ENCODE data around the gene PTPRT.

The PTPRT gene

DNA sequence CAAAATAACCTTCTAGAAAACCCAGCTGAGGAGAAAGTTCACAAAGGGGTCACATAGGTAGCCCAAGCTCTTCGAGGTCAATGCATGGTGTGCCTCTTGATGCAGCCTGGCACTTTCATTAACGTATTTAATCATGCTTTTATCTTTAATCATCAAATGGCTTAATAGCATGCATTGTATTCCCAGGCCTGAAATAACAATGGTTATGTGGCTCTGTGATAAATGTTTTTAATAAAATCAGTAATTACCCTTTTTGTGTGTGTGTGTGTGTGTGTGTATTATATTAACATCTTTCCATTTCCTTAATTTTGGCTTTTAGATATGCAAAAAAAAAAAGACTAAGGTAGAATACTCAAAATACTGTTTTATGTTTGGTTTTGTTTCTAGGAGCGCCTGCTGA is 681.8 kb downstream of the PTPRT start:
- DNase-seq: no peak

DNA sequence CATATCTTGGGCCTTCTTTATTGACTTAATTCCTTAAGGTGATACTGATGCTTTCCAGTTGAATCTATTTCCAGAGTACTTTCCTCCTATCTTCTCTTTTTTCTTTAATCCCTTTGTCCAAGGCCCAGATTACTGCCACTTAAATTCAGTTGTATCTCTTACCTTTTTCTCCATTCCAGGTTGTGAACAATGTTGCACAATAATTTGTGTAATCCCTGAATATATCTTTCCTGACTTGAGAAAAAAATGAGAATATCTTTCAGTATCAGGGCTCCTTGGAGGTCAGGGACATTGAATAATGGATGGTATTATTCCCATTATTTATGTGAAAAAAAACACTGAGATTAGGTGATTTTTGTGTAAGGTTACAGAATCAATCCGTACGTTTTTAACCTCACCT is 683.3 kb downstream of the PTPRT start:
- DNase-seq: no peak

DNA sequence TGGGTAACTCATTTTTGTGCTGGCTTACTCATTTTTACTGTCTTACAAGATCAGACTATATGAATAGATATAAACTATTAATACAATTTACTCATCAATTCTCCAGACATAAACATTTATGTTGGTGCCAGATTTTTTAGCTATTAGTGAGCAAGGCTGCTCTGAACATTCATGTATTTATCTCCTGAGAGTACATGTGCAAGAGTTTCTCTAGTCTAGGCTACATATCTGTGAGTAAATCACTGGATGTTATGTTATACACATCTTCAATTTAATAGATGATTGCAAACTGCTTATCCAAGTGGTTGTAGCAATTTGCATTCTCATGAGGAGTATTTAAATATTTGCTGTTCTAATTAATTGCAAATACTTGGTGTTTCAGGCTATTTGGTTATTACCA is 687.1 kb downstream of the PTPRT start:
- no peak for DNase-seq

DNA sequence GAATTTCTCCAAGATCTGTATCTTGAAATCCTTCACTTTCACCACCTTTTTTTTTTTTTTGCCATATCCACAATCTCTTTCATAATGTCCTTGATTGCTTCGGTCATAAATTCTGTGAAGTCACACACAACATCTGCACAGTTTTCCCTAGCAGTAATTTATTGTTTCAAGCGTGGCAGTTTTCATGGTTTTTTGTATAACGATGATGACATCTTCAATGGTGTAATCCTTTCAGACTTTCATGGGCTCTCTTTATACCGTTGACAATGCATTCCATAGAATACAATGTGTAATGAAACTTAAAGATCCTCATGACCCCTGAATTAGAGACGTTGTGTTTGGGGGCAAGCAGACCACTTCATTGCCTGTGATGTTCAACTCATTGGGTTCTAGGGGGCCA is 693.1 kb downstream of the PTPRT start:
- DNase-seq: no peak

DNA sequence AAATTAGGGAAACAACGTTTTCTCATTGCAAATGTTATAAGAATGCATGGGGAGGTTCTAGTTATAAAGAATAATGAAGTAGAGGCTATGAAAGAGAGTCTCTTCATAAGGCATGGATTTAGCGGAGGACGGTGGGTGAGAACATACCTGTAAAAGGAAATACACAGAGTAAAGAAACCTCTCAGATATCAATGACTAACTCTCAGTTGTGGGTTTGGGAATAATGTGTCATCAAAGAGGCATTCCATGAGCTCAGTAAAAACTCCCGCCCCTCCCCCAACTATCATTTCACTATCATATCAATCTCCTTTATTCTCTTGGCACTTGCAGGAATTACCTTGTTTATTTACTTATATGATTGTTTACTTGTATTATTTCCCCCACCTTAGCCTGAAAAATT is 695.4 kb downstream of the PTPRT start:
- DNase-seq: no peak

DNA sequence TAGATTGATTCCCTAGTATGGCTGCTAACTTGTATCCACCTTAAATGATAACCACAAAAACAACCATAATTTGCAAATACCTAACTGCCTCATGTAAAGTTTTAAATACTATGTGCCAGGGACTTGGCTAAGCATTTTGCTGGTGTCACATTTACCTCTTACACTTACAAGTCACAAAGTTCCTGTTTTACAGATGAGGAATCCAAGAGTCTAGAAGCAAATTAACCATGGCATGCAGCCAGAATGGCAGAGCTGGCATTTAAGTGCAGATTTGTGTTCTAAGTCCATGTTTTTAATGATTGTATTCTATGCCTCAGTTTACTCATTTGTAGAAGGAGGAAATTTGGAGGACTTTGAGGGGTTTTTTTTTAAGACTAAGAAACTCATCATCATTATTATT is 696.7 kb downstream of the PTPRT start:
- DNase-seq: no peak

DNA sequence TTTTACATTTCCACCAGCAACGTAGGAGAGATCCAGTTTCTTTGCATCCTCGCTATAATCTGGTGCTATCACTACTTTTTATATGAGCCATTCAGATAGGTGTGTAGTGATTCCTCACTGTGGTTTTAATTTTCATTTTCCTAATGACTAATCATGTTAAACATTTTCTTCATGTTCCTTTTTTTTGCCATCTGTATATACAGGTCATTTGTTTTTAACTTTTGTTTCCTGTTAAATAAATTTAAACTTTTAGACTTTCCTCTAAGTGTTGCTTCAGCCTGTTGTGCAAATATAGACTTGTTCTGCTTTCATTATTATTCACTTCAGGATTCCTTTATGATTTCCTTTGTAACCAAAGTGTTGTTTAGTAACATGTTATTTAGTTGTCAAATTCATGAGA is 697.4 kb downstream of the PTPRT start:
- DNase-seq: no peak

DNA sequence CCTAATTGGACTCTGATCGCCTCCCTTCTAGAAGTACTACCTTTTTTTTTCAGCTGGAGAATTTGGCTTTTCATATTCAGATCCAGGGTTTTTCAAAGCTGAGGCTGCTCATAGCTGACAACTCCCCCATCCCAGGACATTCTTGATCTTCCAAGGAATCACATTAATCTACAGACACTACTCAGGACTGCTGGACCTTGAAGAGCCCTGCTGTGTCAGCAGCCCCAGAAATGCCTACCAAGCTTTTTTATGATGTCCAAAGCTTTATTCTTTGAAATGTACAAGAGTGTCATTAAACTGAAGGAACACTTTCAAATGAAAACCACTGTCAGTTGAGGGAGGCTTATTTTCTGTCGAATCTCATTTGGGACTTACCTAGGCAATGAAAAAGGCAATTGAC is 704.1 kb downstream of the PTPRT start:
- no peak for DNase-seq

DNA sequence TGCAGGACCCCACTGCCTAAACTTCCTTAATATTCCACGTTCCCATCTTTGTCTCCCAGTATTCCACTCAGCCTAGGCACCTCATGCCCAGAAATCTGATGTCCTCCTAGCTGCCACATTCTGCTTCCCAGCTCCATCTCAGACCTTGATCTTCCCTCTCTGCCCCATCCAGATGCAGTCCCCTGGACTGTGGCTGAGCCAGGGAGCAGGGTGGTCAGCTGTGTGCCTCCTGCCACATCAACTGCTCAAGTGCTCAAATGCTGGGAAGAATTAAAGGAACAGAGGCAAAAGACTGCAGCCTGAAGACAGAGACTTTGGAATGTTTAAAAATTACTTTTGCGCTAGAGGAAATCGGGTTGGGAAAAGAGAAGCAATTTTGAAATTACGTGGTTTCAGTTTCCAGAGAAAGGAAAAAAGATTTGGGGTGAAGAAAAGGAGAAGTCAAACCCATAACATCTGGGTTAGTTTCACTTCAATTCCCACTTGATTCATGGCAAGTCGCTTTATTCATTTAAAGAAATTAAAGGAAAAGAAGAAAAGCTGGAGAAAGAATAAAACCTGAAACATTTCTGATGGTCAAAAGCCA is 704.8 kb downstream of the PTPRT start:
- DNase-seq: no peak

DNA sequence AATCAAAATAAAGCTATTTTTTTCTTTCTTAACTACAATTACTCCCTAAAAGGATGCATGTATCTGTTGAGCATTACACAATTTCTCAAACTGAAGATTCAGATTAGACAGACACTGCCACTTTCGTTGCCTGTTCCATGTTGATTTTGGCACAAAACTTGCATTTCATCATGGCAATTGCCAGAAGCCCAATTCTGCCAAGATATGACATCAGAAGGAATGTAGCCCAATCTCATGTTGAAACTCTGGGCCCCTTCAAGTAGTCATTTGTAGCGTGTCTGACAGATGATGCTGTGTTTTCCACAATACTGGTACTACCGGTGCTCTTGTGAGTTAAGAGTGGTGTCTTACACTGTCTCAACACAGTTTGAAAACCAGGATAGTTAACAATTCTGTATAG is 705.4 kb downstream of the PTPRT start:
- DNase-seq: no peak

DNA sequence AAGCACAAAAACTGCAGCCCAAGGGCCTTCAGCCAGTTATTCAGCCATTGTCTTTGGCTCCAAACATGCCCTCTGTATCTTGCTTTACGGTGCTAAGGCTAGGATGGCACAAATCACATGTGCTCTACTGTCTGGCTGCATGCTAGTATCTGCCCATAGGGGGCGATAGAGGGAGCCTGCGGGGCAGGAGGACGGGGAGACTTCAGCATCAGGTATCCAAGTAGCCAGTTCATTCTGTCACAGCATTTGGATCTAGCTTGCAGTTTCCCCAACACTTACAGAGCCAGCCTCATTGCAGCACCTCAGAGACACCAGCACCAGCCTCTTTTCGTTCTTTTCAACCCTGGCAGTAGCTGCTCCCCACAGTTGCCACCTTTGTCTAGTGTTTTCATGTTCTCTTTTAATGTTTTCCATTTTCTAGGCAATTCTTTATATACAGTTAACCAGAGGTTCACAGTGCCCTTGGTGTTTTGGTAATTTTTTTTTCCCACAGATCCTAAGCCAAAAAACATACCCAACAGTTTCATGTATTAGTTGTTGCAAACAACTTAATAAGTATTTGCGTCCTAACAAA is 705.9 kb downstream of the PTPRT start:
- no peak for DNase-seq

DNA sequence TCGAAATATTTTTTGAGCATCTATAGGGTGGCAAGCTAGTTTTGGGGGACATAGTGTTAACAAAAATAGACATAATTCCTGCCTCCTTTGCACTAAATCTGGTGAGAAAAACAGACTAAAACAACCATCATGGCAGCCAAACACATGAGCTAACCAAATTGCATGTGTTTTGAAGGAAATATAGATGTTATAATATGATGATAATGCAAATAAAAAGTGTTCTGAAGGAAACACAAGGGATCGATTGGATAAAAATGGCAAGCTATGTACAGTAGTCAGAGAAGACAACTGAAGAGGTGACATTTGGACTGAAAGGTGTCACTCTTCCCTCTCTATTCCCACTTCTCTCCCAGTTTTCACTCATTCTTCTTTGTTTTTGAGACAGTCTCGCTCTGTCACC is 706.9 kb downstream of the PTPRT start:
- DNase-seq: no peak

DNA sequence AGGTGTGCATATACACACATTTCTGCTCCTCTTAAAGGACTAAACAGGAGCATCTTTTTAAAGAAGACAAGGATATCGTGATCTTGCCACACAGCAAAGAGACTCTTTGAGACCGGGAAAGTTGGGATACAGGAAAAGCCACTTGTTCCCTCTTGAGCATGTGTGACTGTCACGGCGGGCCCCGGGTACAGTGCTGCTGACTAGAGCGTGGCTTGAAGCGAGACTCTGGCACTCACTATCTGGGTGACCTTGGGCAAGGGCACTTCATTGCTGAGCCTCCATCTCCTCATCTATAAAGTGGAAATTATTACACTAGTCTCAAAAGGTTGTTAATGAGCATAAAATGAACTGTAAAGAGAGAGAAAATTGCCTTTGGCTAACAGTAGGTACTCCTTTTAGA is 713.9 kb downstream of the PTPRT start:
- no peak for DNase-seq

DNA sequence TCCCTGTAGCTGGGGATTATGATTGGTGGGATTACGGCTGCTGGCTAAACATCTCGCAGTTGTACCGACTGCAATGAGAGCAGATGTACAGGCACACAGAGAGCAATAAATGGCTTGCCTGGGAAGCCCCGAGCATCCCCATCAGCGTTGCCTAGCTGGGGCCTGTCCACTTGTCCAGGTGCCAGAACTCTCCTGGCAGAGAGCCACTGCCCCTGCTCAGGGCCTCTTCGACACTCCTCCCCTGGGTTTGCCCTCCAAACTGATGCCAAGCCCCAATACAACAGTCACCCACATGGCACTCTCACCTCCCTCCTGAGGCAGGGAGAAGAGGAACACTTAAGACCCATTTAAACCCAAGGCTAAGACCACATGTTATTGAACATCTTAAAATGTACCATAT is 715.1 kb downstream of the PTPRT start:
- DNase-seq: no peak

DNA sequence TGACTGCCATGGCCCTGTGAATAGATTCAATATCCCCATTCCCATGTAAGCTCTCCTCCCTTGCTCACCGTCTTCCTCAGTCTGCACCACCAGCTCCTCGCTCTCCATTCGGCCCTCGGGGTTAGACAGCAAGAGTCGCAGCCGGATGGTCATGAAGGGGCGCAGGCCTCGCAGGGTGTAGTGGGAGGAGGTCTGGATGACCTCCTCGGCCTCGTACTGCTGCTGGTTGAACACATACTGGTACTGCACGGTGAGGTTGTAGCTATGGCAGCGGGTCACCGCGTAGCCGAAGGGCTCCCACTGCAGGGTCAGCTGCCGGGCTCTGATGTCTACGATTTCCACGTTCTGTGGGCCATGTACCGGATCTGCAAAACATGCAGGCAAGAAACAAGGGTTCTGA is 717.5 kb downstream of the PTPRT start:
- DNase-seq: no peak

DNA sequence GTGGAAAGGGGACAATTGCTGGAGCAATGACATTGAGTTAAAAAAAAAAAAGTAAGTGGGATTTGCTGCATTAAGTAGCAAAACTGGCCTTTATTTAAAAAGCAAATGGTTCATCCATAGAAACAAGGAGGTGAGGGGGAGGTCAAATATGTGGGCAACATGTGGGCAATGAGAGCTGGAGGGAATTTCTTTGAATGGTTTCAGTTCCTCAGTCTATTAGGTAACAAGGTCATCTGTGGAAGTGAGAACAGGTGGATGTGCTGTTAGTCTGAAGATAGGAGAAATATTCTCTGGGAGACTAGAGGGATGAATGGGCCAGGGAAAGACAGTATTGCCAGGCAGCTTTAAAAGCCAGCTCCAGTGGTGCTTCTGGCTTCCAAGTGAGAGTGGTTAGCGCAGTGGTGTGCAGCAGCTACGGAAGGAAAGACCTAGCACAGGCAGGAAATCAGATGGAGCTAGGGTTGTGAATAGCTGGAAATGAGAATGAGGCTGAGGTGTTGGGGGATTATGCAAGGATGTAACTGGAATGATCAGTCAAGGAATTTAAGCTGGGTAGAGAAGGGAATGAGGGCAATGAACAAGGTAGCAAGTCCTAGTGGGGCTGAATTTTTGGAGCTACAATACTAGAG is 727.6 kb downstream of the PTPRT start:
- DNase-seq: no peak

DNA sequence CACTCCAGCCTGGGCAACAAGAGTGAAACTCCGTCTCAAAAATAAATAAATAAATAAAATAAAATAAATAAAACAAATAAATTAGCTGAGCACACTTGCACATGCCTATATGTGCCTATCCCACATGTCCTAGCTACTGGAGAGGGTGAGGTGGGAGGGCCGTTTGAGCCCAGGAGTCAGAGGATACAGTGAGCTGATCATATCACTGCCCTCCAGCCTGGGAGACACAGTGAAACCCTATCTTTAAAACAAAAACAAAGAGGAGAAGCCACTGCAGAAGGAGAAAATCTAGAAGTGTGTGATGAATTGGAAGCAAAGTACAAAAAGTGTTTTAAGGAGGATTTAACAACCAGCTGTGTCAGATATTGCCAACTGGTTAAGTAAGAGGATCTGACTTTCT is 728.4 kb downstream of the PTPRT start:
- no peak for DNase-seq

DNA sequence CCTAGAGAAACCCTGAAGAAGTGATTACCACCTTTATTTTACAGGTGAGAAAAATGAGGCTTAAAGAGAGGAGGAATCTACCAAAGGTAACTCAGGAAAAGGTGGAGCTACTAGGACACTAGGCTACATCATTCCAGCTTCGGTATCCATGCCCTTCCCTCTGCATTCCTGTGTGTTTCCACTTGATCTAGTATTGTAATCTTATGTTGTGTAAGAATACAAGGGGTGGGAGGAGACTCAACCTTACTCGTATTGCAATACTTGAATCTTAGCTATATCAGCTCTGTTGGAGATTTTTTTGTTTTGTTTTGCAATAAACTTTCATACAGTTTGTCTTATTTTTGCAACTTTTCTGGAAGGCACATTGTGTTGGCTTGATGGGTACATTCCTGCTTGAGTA is 742.4 kb downstream of the PTPRT start:
- DNase-seq: no peak

DNA sequence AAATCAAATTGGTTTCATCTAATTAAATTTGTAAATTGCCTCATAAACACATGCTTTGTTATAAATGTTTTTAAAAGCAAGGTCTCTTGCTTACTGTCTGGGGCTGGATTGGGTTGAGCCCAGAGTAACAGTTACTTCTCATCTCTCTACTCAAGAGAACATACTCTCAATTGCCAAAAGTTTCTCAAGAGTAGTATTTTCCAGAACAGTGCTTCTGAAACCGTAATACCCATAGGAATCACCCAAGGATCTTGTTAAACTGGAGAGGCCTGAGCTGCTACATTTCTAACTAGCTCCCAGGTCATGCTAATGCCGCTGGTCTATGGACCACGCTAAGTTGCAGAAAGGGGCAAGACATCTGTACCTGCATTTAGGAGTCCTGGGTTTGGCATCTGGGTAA is 744.9 kb downstream of the PTPRT start:
- DNase-seq: no peak

DNA sequence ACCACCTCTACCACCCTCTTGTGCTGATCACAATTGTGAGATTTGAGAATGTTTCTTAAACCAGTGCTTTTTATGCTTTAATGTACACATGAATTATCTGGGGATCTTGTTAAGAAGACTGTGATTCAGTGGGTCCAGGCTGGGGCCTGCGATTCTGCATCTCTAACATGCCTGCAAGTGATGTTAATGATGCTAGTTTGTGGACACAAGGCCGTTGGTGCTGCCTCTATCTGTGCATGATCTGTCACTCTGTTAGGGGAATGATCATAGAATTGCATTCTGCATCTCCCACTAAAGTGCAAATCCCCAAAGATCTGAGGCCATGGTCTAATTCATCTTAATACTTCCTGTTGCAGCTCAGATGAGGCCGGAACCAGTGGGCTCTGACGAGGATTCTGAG is 746.5 kb downstream of the PTPRT start:
- no peak for DNase-seq

DNA sequence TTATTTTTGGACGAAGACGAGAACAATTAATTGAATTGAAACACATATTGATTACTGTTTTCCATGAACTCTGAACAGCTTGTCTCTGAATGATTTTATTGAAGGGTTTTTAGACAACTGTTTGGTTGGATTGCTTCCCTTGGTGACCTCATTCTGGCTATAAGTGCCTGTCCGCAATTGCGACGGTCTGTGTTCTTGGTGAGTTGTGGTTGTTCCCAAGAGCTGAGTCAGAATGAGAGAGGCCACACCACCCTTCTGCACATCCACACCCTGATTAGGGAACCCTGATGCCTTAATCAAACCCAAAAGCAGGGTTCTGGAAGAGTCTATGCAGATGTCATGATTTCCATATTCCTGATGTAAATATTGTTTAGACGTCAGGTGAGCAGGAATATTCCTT is 747.0 kb downstream of the PTPRT start:
- DNase-seq: no peak

DNA sequence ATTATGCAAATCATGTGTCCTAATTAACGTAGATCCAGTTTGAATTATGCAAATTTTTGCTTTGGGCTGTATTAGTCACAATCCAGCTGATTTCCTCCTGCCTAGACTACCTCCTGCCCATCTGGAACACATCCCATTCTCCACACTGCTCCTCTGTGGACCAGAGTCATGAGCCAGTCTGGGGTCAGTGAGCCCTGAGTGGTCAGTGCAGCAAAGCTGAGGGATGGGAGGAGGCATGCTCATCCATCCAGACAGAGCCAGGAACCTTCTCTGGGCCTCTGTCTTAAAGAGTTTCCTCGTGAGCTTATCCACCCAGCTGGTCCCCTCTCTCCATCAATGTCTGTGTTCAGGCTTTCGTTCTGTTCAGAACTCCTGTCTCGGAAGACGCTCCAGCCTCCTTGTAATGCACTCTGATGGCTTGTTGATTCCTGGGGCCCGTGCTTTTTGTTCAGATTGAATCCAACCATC is 747.8 kb downstream of the PTPRT start:
- DNase-seq: no peak

DNA sequence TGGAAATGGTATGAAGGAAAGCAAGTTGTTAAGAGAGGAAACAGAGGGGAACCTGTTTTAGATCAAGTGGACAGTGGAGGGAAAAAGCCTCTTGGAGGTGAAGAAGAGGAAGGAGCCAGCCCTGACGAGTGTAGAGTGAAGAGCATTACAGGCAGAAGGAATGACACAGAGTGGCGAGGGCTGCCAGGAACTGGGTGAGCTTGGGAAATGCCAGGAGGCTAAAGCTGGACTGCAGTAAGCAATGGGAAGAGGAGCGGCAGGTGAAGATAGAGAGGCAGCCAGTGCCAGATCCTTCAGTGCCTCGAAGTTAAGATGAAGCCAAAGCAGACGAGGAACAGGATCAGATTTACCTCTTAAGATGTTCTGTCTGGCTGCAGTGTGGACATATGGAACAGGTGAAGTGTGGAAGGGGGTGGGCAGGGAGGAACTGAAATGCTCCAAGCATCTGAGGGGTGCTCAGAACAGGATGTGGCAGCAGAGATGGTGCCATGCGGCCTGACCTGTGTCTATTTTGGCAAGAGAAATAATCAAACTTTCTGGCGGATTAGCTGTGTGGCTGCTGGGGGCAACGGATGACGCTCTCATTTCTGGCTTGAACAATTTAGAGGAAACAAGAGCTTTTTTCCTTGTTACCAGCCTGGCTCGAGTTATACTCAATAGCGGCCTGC is 748.4 kb downstream of the PTPRT start:
- no peak for DNase-seq

DNA sequence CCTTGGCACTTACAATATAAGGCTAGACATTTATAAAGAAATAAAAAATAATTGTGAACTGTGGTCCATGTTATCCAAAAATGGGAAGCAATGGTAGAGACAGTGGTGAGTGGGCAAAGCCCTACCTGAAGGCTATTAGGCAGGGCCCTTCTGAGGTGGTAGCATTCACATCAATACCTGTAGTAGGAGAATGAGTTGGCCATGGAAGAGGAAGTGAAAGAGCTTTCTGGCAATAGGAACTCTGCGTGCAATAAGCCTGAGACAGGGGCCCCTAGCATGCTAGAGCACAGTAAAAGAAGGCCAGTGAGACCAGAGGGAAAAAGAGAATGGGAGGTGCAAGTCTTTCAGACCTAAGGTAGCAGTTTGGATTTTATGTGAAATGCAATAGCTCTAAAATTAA is 754.5 kb downstream of the PTPRT start:
- DNase-seq: no peak
